SH-SY5Y (cell line): Measurements from ENCODE around the gene ROBO3.

ENCODE experiments used
- GATA2 ChIP-seq: IDR thresholded peaks from 2 replicates; pipeline ENCODE4 v1.6.1; 2011; ENCODE audit warnings: mild to moderate bottlenecking, low read depth, low read length
- GATA3 ChIP-seq: IDR thresholded peaks from 2 replicates; pipeline ENCODE4 v1.6.1; 2011; ENCODE audit warnings: low read depth, mild to moderate bottlenecking, low read length, moderate library complexity

GRCh38 chr11:124864176-124864891 lies 898 bp upstream of the ROBO3 start:
- TF ChIP-seq GATA2 (no peak), GATA3 (no peak)
